A204.1 (cell line): ENCODE results near the gene GAA.

Experiments used
- FAIRE-seq: peaks from 2 replicates; lab custom pipeline; 2012; peaks lifted over from hg19 to GRCh38; lab: Jason Lieb, UNC

Gene GAA

GRCh38 chr17:80104321-80104955 is 3.1 kb downstream of the GAA start:
- FAIRE-seq = no peak

GRCh38 chr17:80104956-80105375 is 3.6 kb downstream of the GAA start:
- no peak for FAIRE-seq

GRCh38 chr17:80105762-80106161 is 4.4 kb downstream of the GAA start:
- FAIRE-seq = no peak

GRCh38 chr17:80106176-80106575 is 4.8 kb downstream of the GAA start:
- no peak for FAIRE-seq

GRCh38 chr17:80106751-80107150 is 5.4 kb downstream of the GAA start:
- FAIRE-seq = no peak

GRCh38 chr17:80107231-80108021 is 6.0 kb downstream of the GAA start:
- no peak for FAIRE-seq

- no peak for FAIRE-seq
Observed at GRCh38 chr17:80108036-80108971, 6.9 kb downstream of the GAA start.

GRCh38 chr17:80109066-80109660 is 7.8 kb downstream of the GAA start:
- no peak for FAIRE-seq

- no peak for FAIRE-seq
Observed at GRCh38 chr17:80109713-80110446, 8.5 kb downstream of the GAA start.

GRCh38 chr17:80110447-80110812 is 9.0 kb downstream of the GAA start:
- no peak for FAIRE-seq

- no peak for FAIRE-seq
Observed at GRCh38 chr17:80110927-80111701, 9.7 kb downstream of the GAA start.

GRCh38 chr17:80111702-80112470 is 10.5 kb downstream of the GAA start:
- no peak for FAIRE-seq

GRCh38 chr17:80112471-80113032 is 11.2 kb downstream of the GAA start:
- no peak for FAIRE-seq

- no peak for FAIRE-seq
Observed at GRCh38 chr17:80113033-80113484, 11.7 kb downstream of the GAA start.

- FAIRE-seq = no peak
Observed at GRCh38 chr17:80114758-80115157, 13.4 kb downstream of the GAA start.

GRCh38 chr17:80115159-80115558 is 13.8 kb downstream of the GAA start:
- FAIRE-seq = no peak

- no peak for FAIRE-seq
Observed at GRCh38 chr17:80116276-80116920, 15.0 kb downstream of the GAA start.

GRCh38 chr17:80116921-80117380 is 15.6 kb downstream of the GAA start:
- no peak for FAIRE-seq
